HCT116 (cell line): ENCODE data around the gene QRICH2.

Experiments
- CTCF ChIP-seq, 3 experiments: fragments of 200-600 bp in 1 of 3; sonication (generic) in 1 of 3; IDR thresholded peaks in 2 of 3; conservative IDR thresholded peaks in 1 of 3; 2 replicates each; pipeline ENCODE4 v1.5.1; 2012 to 2017; ENCODE audit warnings: low read depth in 2 of 3, low read length in 2 of 3, antibody characterized with exemption in 1 of 3, borderline replicate concordance in 1 of 3, control low read depth in 1 of 3, mild to moderate bottlenecking in 1 of 3, mixed read lengths in 1 of 3, mixed run types in 1 of 3, moderate library complexity in 1 of 3; ENCODE audit not compliant: insufficient read depth in 1 of 3
- JUND ChIP-seq: IDR thresholded peaks from 2 replicates; pipeline ENCODE4 v1.6.1; 2012
- POLR2A ChIP-seq: IDR thresholded peaks from 2 replicates; pipeline ENCODE4 v1.7.0; 2011; ENCODE audit warnings: borderline replicate concordance; ENCODE audit not compliant: insufficient read depth, insufficient read length; ENCODE audit errors: extremely low read depth
- POLR2AphosphoS5 ChIP-seq: IDR thresholded peaks from 2 replicates; pipeline ENCODE4 v1.6.1; 2011; ENCODE audit warnings: mild to moderate bottlenecking, low read depth, low read length, moderate library complexity
- YY1 ChIP-seq: IDR thresholded peaks from 2 replicates; pipeline ENCODE4 v1.6.1; 2011; ENCODE audit warnings: low read length, low read depth, moderate library complexity, mild to moderate bottlenecking; ENCODE audit not compliant: insufficient replicate concordance; ENCODE audit errors: extremely low read depth

GRCh38 chr17:76254275-76254674 is 53.8 kb downstream of the QRICH2 start:
- no peak for TF ChIP-seq CTCF (IDR thresholded peaks at IDR 0.05 in 2 of 3, conservative IDR thresholded peaks at IDR 0.05 in 1 of 3; ENCODE audit: borderline replicate concordance in 1 of 3, insufficient read depth in 1 of 3, low read depth in 2 of 3, low read length in 2 of 3)
- TF ChIP-seq JUND = no peak
- no peak for TF ChIP-seq POLR2A
- TF ChIP-seq POLR2AphosphoS5 = no peak
- TF ChIP-seq YY1 = no peak
